Bronchial epithelial cell (primary cell): ENCODE data around the gene SLIT3. TPM values are rescaled to one million over a fixed set of nuclear protein-coding genes. Genes with fewer than 3 reads are reported as not detected.

Experiments used
- DNase-seq: peaks from one replicate; pipeline ENCODE4 v3.0.0-alpha.2; 2010; ENCODE audit warnings: low read depth
- FAIRE-seq: peaks from 2 replicates; lab custom pipeline; 2011; peaks lifted over from hg19 to GRCh38; lab: Jason Lieb, UNC
- H3K27me3 ChIP-seq: 2 replicates; pipeline ENCODE4 v1.5.1; 2011; ENCODE audit warnings: low read length; ENCODE audit not compliant: control insufficient read depth, insufficient read depth
- H3K36me3 ChIP-seq: 2 replicates; pipeline ENCODE4 v1.5.1; 2011; ENCODE audit warnings: low read length; ENCODE audit not compliant: control insufficient read depth, insufficient read depth
- H3K4me3 ChIP-seq: 2 replicates; pipeline ENCODE4 v1.5.1; 2011; ENCODE audit warnings: mild to moderate bottlenecking, low read depth, low read length, control low read depth
- CTCF ChIP-seq: IDR thresholded peaks from 2 replicates; pipeline ENCODE4 v1.5.1; 2011; ENCODE audit warnings: mild to moderate bottlenecking, moderate library complexity, low read length, control low read depth, inconsistent platforms; ENCODE audit not compliant: insufficient read depth, severe bottlenecking
- total RNA-seq: library from RNA; depleted of rRNA; stranded (reverse); fragments of >200 nt; gene quantifications from 2 replicates; pipeline ENCODE4 v1.2.1, GENCODE V29; 2014

The SLIT3 gene
- total RNA-seq, 1 donor from 2014 or later, result 0.79 TPM

GRCh38 chr5:169094586-169095409, 206.1 kb downstream of the SLIT3 start:
- H3K27me3 ChIP-seq, result no peaks in the 10 kb centered on the region
- no peaks in the 10 kb centered on the region for H3K36me3 ChIP-seq
- DNase-seq (peak; percentile 40), FAIRE-seq (no peak)
- no peak overlapping the region for H3K4me3 ChIP-seq
- no peak for TF ChIP-seq CTCF

GRCh38 chr5:169091396-169091980, 209.5 kb downstream of the SLIT3 start:
- DNase-seq (no peak), FAIRE-seq (no peak)
- no peak for TF ChIP-seq CTCF
- no peak overlapping the region for H3K4me3 ChIP-seq
- H3K27me3 ChIP-seq, result no peaks in the 10 kb centered on the region
- H3K36me3 ChIP-seq, result no peaks in the 10 kb centered on the region

- Histone ChIP-seq H3K36me3 (no peaks in the 10 kb centered on the region), H3K4me3 (no peak overlapping the region), H3K27me3 (no peaks in the 10 kb centered on the region)
- DNase-seq, result peak; percentile 64
- FAIRE-seq, result no peak
- peak; percentile 39 for TF ChIP-seq CTCF
Measured at GRCh38 chr5:169089343-169089742, 211.6 kb downstream of the SLIT3 start.

- Histone ChIP-seq H3K27me3 (no peaks in the 10 kb centered on the region), H3K4me3 (no peak overlapping the region), H3K36me3 (no peaks in the 10 kb centered on the region)
- DNase-seq (no peak), FAIRE-seq (no peak)
- no peak for TF ChIP-seq CTCF
Measured at GRCh38 chr5:169088028-169088725, 212.8 kb downstream of the SLIT3 start.

GRCh38 chr5:169085636-169086035, 215.3 kb downstream of the SLIT3 start:
- H3K27me3 ChIP-seq, result no peaks in the 10 kb centered on the region
- no peak for TF ChIP-seq CTCF
- H3K36me3 ChIP-seq, result no peaks in the 10 kb centered on the region
- no peak overlapping the region for H3K4me3 ChIP-seq
- peak; percentile 15 for DNase-seq
- FAIRE-seq, result peak; percentile 50
